A673 (cell line): ENCODE results near the gene ADAMTSL1.

Experiments
- CTCF ChIP-seq: fragments of 300-800, 200-600 bp; sonication (generic); conservative IDR thresholded peaks from 2 replicates; pipeline ENCODE4 v1.5.1; 2017; ENCODE audit warnings: low read depth, mild to moderate bottlenecking, antibody characterized with exemption, low read length, moderate library complexity, mixed read lengths
- EZH2 ChIP-seq: fragments of 200-600 bp; sonication (generic); IDR thresholded peaks from 2 replicates; pipeline ENCODE4 v1.6.1; 2017; ENCODE audit warnings: borderline replicate concordance, low read depth, mild to moderate bottlenecking, mixed read lengths, antibody characterized with exemption, low read length; ENCODE audit not compliant: poor library complexity, severe bottlenecking

GRCh38 chr9:18820566-18821095 is 346.7 kb downstream of the ADAMTSL1 start:
- TF ChIP-seq CTCF (no peak), EZH2 (no peak)
